ENCODE measurements around the gene WNT7B.

WNT7B gene

GRCh38 chr22:45977003-45977411 is at the start of gene WNT7B:
Gene WNT7B, minus strand, starts transcription at chr22:45977162. Its CDS starts 408 bp downstream, at chr22:45976754.
- no peak for DNase-seq

- DNase-seq: no peak
These were observed 49.3 kb upstream of the WNT7B start for GRCh38 chr22:46025973-46026898.

- DNase-seq: no peak
These were observed 48.4 kb upstream of the WNT7B start for GRCh38 chr22:46025225-46025972.

- no peak for DNase-seq
These were observed 47.3 kb upstream of the WNT7B start for GRCh38 chr22:46024136-46024840.

GRCh38 chr22:46023558-46023981 is 46.6 kb upstream of the WNT7B start:
- no peak for DNase-seq

GRCh38 chr22:46022881-46023512 is 46.0 kb upstream of the WNT7B start:
- DNase-seq: no peak

- DNase-seq: no peak
These were observed 44.6 kb upstream of the WNT7B start for GRCh38 chr22:46021577-46021976.

GRCh38 chr22:46019351-46019750 is 42.4 kb upstream of the WNT7B start:
- no peak for DNase-seq

- no peak for DNase-seq
These were observed 41.9 kb upstream of the WNT7B start for GRCh38 chr22:46018859-46019258.

- DNase-seq: no peak
These were observed 40.2 kb upstream of the WNT7B start for GRCh38 chr22:46017166-46017565.

GRCh38 chr22:46013460-46014416 is 36.8 kb upstream of the WNT7B start:
- peak; percentile 95 for DNase-seq

GRCh38 chr22:46012881-46013281 is 35.9 kb upstream of the WNT7B start:
- no peak for DNase-seq

- no peak for DNase-seq
These were observed 35.4 kb upstream of the WNT7B start for GRCh38 chr22:46012182-46012880.

- no peak for DNase-seq
These were observed 34.7 kb upstream of the WNT7B start for GRCh38 chr22:46011627-46012181.

GRCh38 chr22:46010951-46011626 is 34.1 kb upstream of the WNT7B start:
- no peak for DNase-seq

GRCh38 chr22:46010207-46010867 is 33.4 kb upstream of the WNT7B start:
- DNase-seq: no peak

- DNase-seq: no peak
These were observed 32.8 kb upstream of the WNT7B start for GRCh38 chr22:46009730-46010129.

GRCh38 chr22:46008836-46009596 is 32.1 kb upstream of the WNT7B start:
- DNase-seq: no peak

GRCh38 chr22:46008291-46008690 is 31.3 kb upstream of the WNT7B start:
- no peak for DNase-seq

Measured in stimulated activated CD4-positive, alpha-beta T cell treated with anti-CD3 and anti-CD28 coated beads, Interleukin-2, amount 100 ng/mL, for 24 hours (primary cell).